SK-N-SH (cell line): Measurements from ENCODE around the gene SYDE1. TPM values are rescaled to one million over a fixed set of nuclear protein-coding genes. Genes with fewer than 3 reads are reported as not detected.

Experiments
- CTCF ChIA-PET: fragments of 300-600, 350-600 bp; formaldehyde crosslinking; extraction: SDS; loops from one replicate; lab custom pipeline; 2021; lab: Yijun Ruan, JAX
- POLR2A ChIA-PET: fragments of 350-600 bp; sonication (Branson Sonifier 250); formaldehyde crosslinking; extraction: SDS; loops from one replicate; lab custom pipeline; 2020; ENCODE audit warnings: antibody characterized with exemption, inconsistent platforms; lab: Yijun Ruan, JAX
- DNase-seq: peaks from one replicate; pipeline ENCODE4 v3.0.0; 2012
- H2AFZ ChIP-seq: fragments of 200-600 bp; sonication (generic); 2 replicates; pipeline ENCODE4 v1.8.1; 2016; ENCODE audit warnings: antibody characterized with exemption, mild to moderate bottlenecking, low read depth
- H3F3A ChIP-seq: fragments of 200-600 bp; sonication (generic); replicated peaks from 2 replicates; pipeline ENCODE3; 2016; ENCODE audit warnings: antibody characterized with exemption, mild to moderate bottlenecking; ENCODE audit not compliant: insufficient read depth
- H3K27ac ChIP-seq, 2 experiments: fragments of 200-500 bp in 1 of 2; fragments of 200-600 bp in 1 of 2; sonication (Bioruptor generic) in 1 of 2; sonication (generic), shearing (Covaris generic) in 1 of 2; 2 replicates each; pipeline versions ENCODE4 v1.5.1 to v1.6.1; 2014 to 2016; ENCODE audit warnings: low read depth in 2 of 2, inconsistent platforms in 1 of 2, low read length in 1 of 2, mild to moderate bottlenecking in 1 of 2, mixed read lengths in 1 of 2
- H3K27me3 ChIP-seq: fragments of 200-600 bp; sonication (generic), shearing (Covaris generic); 2 replicates; pipeline ENCODE4 v1.6.1; 2016; ENCODE audit warnings: mixed run types; ENCODE audit not compliant: insufficient read depth
- H3K36me3 ChIP-seq, 2 experiments: fragments of 200-500 bp in 1 of 2; fragments of 200-600 bp in 1 of 2; sonication (Bioruptor generic) in 1 of 2; sonication (generic) in 1 of 2; replicated peaks in 1 of 2; 2 replicates each; pipeline versions ENCODE3 to v1.5.1; 2014 to 2016; ENCODE audit warnings: low read length in 1 of 2, mild to moderate bottlenecking in 1 of 2; ENCODE audit not compliant: insufficient read depth in 2 of 2, control insufficient read depth in 1 of 2
- H3K4me1 ChIP-seq, 2 experiments: fragments of 200-500 bp in 1 of 2; fragments of 200-600 bp in 1 of 2; sonication (Bioruptor generic) in 1 of 2; sonication (generic), shearing (Covaris generic) in 1 of 2; 2 replicates each; pipeline versions ENCODE4 v1.5.1 to v1.6.1; 2014 to 2016; ENCODE audit warnings: low read depth in 1 of 2, low read length in 1 of 2, mixed run types in 1 of 2; ENCODE audit not compliant: insufficient read depth in 2 of 2, control insufficient read depth in 1 of 2
- H3K4me2 ChIP-seq: fragments of 200-600 bp; sonication (generic), shearing (Covaris generic); 2 replicates; pipeline ENCODE4 v1.6.1; 2017; ENCODE audit warnings: mixed run types
- H3K4me3 ChIP-seq, 2 experiments: fragments of 200-500 bp in 1 of 2; fragments of 200-600 bp in 1 of 2; sonication (Bioruptor generic) in 1 of 2; sonication (generic), shearing (Covaris generic) in 1 of 2; 2 replicates each; pipeline versions ENCODE4 v1.5.1 to v1.8.1; 2014 to 2016; ENCODE audit warnings: low read depth in 2 of 2, inconsistent platforms in 1 of 2, low read length in 1 of 2, mild to moderate bottlenecking in 1 of 2, mixed read lengths in 1 of 2, moderate library complexity in 1 of 2
- H3K79me2 ChIP-seq: fragments of 200-600 bp; sonication (generic); 2 replicates; pipeline ENCODE4 v1.8.1; 2017; ENCODE audit warnings: mild to moderate bottlenecking; ENCODE audit not compliant: insufficient read depth
- H3K9ac ChIP-seq: fragments of 200-600 bp; sonication (generic); 2 replicates; pipeline ENCODE4 v1.6.1; 2017; ENCODE audit warnings: mixed run types
- H3K9me2 ChIP-seq: fragments of 200-600 bp; sonication (generic); 2 replicates; pipeline ENCODE4 v1.6.1; 2017; ENCODE audit warnings: mixed run types
- H3K9me3 ChIP-seq: fragments of 200-600 bp; sonication (generic); 2 replicates; pipeline ENCODE4 v1.6.1; 2017; ENCODE audit warnings: mixed run types, mild to moderate bottlenecking, moderate library complexity
- H4K20me1 ChIP-seq: fragments of 200-600 bp; sonication (generic); 2 replicates; pipeline ENCODE4 v1.6.1; 2017; ENCODE audit warnings: mild to moderate bottlenecking, mixed run types; ENCODE audit not compliant: insufficient read depth
- CHD2 ChIP-seq: fragments of 150-350 bp; IDR thresholded peaks from 2 replicates; pipeline ENCODE4 v1.6.1; 2018; ENCODE audit warnings: low read length; ENCODE audit not compliant: partially characterized antibody
- CTCF ChIP-seq: fragments of 200-600 bp; sonication (generic); IDR thresholded peaks from 2 replicates; pipeline ENCODE4 v1.6.1; 2017; ENCODE audit warnings: antibody characterized with exemption, mild to moderate bottlenecking, moderate library complexity
- EZH2phosphoT487 ChIP-seq: fragments of 200-600 bp; sonication (generic); IDR thresholded peaks from 2 replicates; pipeline ENCODE4 v1.6.1; 2017; ENCODE audit warnings: low read depth, mixed run types, mild to moderate bottlenecking, antibody characterized with exemption, moderate library complexity, borderline replicate concordance
- JUND ChIP-seq: IDR thresholded peaks from 2 replicates; pipeline ENCODE4 v1.4.0; 2012
- MXI1 ChIP-seq: IDR thresholded peaks from 2 replicates; pipeline ENCODE4 v1.6.1; 2012; ENCODE audit warnings: mild to moderate bottlenecking, low read depth, low read length, improper control_type of control experiment
- NRF1 ChIP-seq: IDR thresholded peaks from 2 replicates; pipeline ENCODE4 v1.6.1; 2012; ENCODE audit warnings: low read depth, mild to moderate bottlenecking, low read length
- REST ChIP-seq: IDR thresholded peaks from 2 replicates; pipeline ENCODE4 v1.6.1; 2012; ENCODE audit warnings: mild to moderate bottlenecking, low read depth, low read length, moderate library complexity
- RXRA ChIP-seq: IDR thresholded peaks from 2 replicates; pipeline ENCODE4 v1.4.0; 2012; ENCODE audit warnings: low read depth, mild to moderate bottlenecking, borderline replicate concordance
- TCF12 ChIP-seq: IDR thresholded peaks from 2 replicates; pipeline ENCODE4 v1.4.0; 2012
- USF1 ChIP-seq: IDR thresholded peaks from 2 replicates; pipeline ENCODE4 v1.4.0; 2012; ENCODE audit warnings: low read depth, borderline replicate concordance
- USF2 ChIP-seq: fragments of 150-350 bp; IDR thresholded peaks from 2 replicates; pipeline ENCODE4 v1.6.1; 2017; ENCODE audit warnings: antibody characterized with exemption, low read length, low read depth, borderline replicate concordance
- YY1 ChIP-seq: IDR thresholded peaks from 2 replicates; pipeline ENCODE4 v1.4.0; 2012; ENCODE audit warnings: low read depth, mild to moderate bottlenecking
- ZBTB33 ChIP-seq: IDR thresholded peaks from 2 replicates; pipeline ENCODE4 v1.4.0; 2012; ENCODE audit warnings: low read depth, borderline replicate concordance
- WGBS: methylation state at CpG from one replicate; pipeline ENCODE4 v1.1.6; 2017; ENCODE audit warnings: low lambda C conversion rate; 5-methylcytosine and 5-hydroxymethylcytosine counted together
- polyA plus RNA-seq, 3 experiments: library from polyadenylated mRNA; depleted of rRNA; stranded (reverse); fragments of >200 nt; gene quantifications; 2 replicates each; pipeline ENCODE4 v1.2.3, GENCODE V29; 2012

The SYDE1 gene
- polyA plus RNA-seq, 1 of the 3 experiments (the other 2 are of a cell fraction): 44.1 TPM

DNA sequence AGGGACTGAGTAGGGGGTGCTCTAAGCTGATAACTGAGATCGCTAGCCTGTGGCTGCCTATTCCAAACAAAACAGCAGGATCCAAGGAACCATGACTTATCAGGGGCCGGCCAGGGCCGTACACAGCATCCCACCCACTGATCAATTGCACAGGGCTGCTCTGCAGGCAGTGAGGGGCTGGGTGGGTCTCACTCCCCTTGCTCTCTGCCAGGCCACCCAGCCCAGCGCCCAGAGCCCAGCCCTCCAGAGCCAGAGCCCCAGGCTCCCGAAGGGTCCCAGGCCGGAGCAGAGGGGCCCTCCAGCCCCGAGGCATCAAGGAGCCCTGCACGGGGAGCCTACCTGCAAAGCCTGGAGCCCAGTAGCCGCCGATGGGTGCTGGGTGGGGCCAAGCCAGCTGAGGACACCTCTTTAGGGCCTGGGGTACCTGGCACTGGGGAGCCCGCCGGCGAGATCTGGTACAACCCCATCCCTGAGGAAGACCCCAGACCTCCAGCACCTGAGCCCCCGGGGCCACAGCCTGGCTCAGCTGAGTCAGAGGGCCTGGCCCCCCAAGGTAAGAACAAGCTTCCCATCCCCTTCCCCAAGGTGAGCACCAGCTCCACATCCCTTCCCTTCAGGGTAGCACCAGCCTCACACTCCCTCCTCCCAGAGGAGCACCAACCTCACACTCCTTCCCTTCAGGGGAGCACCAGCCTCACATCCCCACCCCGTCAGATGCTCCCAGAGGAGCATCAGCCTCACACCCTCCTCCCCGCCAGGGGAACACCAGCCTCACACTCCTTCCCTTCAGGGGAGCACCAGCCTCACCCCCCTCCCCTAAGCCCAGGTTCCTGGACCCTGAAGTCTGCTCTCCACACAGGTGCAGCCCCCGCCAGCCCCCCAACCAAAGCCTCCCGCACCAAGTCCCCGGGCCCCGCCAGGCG lies 1.9 kb downstream of the SYDE1 start:
- no peaks in the 10 kb centered on the region for H3K9me2 ChIP-seq
- peak; percentile 35 for DNase-seq
- no peak overlapping the region for H2AFZ ChIP-seq
- TF ChIP-seq YY1: no peak
- TF ChIP-seq CHD2: no peak
- TF ChIP-seq JUND: no peak
- no peak for TF ChIP-seq USF2
- no peak for TF ChIP-seq NRF1
- TF ChIP-seq ZBTB33: no peak
- TF ChIP-seq USF1: no peak
- TF ChIP-seq TCF12: no peak
- no peak for TF ChIP-seq REST
- TF ChIP-seq MXI1: no peak
- no peak for TF ChIP-seq CTCF
- no peak for TF ChIP-seq EZH2phosphoT487
- TF ChIP-seq RXRA: no peak
- TF ChIP-seq, all 33 proteins: peak for 0
- H3K27ac ChIP-seq: no peak overlapping the region
- H3K4me1 ChIP-seq: peaks cover 0 to 9% of the 10 kb centered on the region in 2 experiments; a peak in 1 of 4 replicates
- ChIA-PET POLR2A (interaction anchor here (1.6 to 2.1 kb wide), 2 partner anchors 15 to 17 kb away, joined by 4 to 7 read pairs; a partner anchor contains a TSS), CTCF (interaction anchor here (1.2 to 2.9 kb wide), 3 partner anchors 8 to 68 kb away, joined by 4 to 16 read pairs (median 5); no protein-coding TSS in a partner anchor)
- H3K4me3 ChIP-seq: 0 out of 4 replicates have a peak overlapping the region, but pooled peaks of 1 of the 2 experiments have one; percentile 75
- H3K9me3 ChIP-seq: no peaks in the 10 kb centered on the region
- H3K36me3 ChIP-seq: peaks cover 29 to 50% of the 10 kb centered on the region in 2 experiments
- WGBS: 98% methylated on average over 17 of the region's 21 CpGs
- no peaks in the 10 kb centered on the region for H4K20me1 ChIP-seq
- peaks cover 28% of the 10 kb centered on the region for H3K79me2 ChIP-seq
- H3F3A ChIP-seq: peaks cover 20% of the 10 kb centered on the region
- peak overlapping the region; percentile 87 for H3K4me2 ChIP-seq
- no peaks in the 10 kb centered on the region for H3K27me3 ChIP-seq
- peak overlapping the region; percentile 97; the same call in 1 of the 2 replicates for H3K9ac ChIP-seq
